WTC11 (cell line): ENCODE results near the gene KRTAP10-7. TPM values are rescaled to one million over a fixed set of nuclear protein-coding genes. Genes with fewer than 3 reads are reported as not detected.
"Not testable (repeated sequence)": the region's sequence is repeated elsewhere in the genome, so short reads cannot be mapped to it uniquely, and the experiment has no call there.

Source experiments
- ATAC-seq: fragments of 200-7000 bp; cut with Tn5 transposase; 2 replicates; pipeline ENCODE4 v1.10.0; 2021; ENCODE audit warnings: mild to moderate bottlenecking, moderate library complexity
- CTCF ChIA-PET: fragments of 300-600 bp; sonication (Branson Sonifier 250); formaldehyde crosslinking; loops from one replicate; lab custom pipeline; 2021; ENCODE audit warnings: antibody characterized with exemption; lab: Charles Lee
- POLR2A ChIA-PET: fragments of 350-600 bp; sonication (Branson Sonifier 250); formaldehyde crosslinking; loops from one replicate; lab custom pipeline; 2021; ENCODE audit warnings: antibody characterized with exemption; lab: Charles Lee
- DNase-seq: peaks from one replicate; pipeline ENCODE4 v3.0.0; 2021; ENCODE audit warnings: low spot score
- H3K27ac Mint-ChIP-seq: 2 replicates; pipeline ENCODE4 v1.8.0; 2021; ENCODE audit warnings: mixed read lengths
- H3K27me3 Mint-ChIP-seq: 2 replicates; pipeline ENCODE4 v1.8.0; 2021; ENCODE audit warnings: low read depth, mild to moderate bottlenecking, moderate library complexity, mixed read lengths
- H3K36me3 Mint-ChIP-seq: 2 replicates; pipeline ENCODE4 v1.8.0; 2021; ENCODE audit warnings: mixed read lengths
- H3K4me1 Mint-ChIP-seq: 2 replicates; pipeline ENCODE4 v1.8.0; 2022; ENCODE audit warnings: mixed read lengths
- H3K4me3 Mint-ChIP-seq: 2 replicates; pipeline ENCODE4 v1.8.0; 2021; ENCODE audit warnings: mild to moderate bottlenecking, moderate library complexity, mixed read lengths
- H3K9me3 Mint-ChIP-seq: 2 replicates; pipeline ENCODE4 v1.8.0; 2021; ENCODE audit warnings: mixed read lengths
- GRHL2 ChIP-seq: fragments of 250-450 bp; sonication (Bioruptor Pico); IDR thresholded peaks from 2 replicates; pipeline ENCODE4 v1.8.0; 2022; ENCODE audit warnings: mild to moderate bottlenecking, moderate library complexity; ENCODE audit not compliant: insufficient replicate concordance, severe bottlenecking
- HMGA2 ChIP-seq: fragments of 250-450 bp; sonication (Bioruptor Pico); IDR thresholded peaks from 2 replicates; pipeline ENCODE4 v1.4.0; 2021; ENCODE audit warnings: mild to moderate bottlenecking, moderate library complexity
- IRF2 ChIP-seq: sonication (generic); formaldehyde crosslinking; IDR thresholded peaks from 2 replicates; pipeline ENCODE4 v1.8.0; 2022; ENCODE audit warnings: low read depth, missing genetic modification reagents, borderline replicate concordance
- NFE2L1 ChIP-seq: sonication (generic); formaldehyde crosslinking; IDR thresholded peaks from 2 replicates; pipeline ENCODE4 v1.8.1; 2023; ENCODE audit warnings: missing genetic modification reagents
- NR1H2 ChIP-seq: sonication (generic); formaldehyde crosslinking; IDR thresholded peaks from 2 replicates; pipeline ENCODE4 v1.9.0; 2021; ENCODE audit warnings: mild to moderate bottlenecking, moderate library complexity, missing genetic modification reagents
- NR2C2 ChIP-seq: sonication (generic); formaldehyde crosslinking; IDR thresholded peaks from 2 replicates; pipeline ENCODE4 v1.8.0; 2022; ENCODE audit warnings: mild to moderate bottlenecking, missing genetic modification reagents
- NR3C1 ChIP-seq: sonication (generic); formaldehyde crosslinking; conservative IDR thresholded peaks from 2 replicates; pipeline ENCODE4 v1.8.1; 2023; ENCODE audit warnings: low read depth, mild to moderate bottlenecking, missing genetic modification reagents
- RORB ChIP-seq: fragments of 250-450 bp; sonication (Bioruptor Pico); IDR thresholded peaks from 2 replicates; pipeline ENCODE4 v1.9.0; 2021; ENCODE audit warnings: mild to moderate bottlenecking
- TCF7 ChIP-seq: sonication (generic); formaldehyde crosslinking; IDR thresholded peaks from 2 replicates; pipeline ENCODE4 v1.8.0; 2022; ENCODE audit warnings: mild to moderate bottlenecking, low read depth, missing genetic modification reagents, moderate library complexity
- TEAD4 ChIP-seq: sonication (generic); formaldehyde crosslinking; IDR thresholded peaks from 2 replicates; pipeline ENCODE4 v1.8.0; 2022; ENCODE audit warnings: mild to moderate bottlenecking, missing genetic modification reagents
- USF1 ChIP-seq: sonication (generic); formaldehyde crosslinking; IDR thresholded peaks from 2 replicates; pipeline ENCODE4 v1.8.0; 2022; ENCODE audit warnings: mild to moderate bottlenecking, missing genetic modification reagents
- ZNF232 ChIP-seq: sonication (generic); formaldehyde crosslinking; IDR thresholded peaks from 2 replicates; pipeline ENCODE4 v1.8.0; 2022; ENCODE audit warnings: mild to moderate bottlenecking, missing genetic modification reagents
- total RNA-seq: library from RNA; stranded (reverse); gene quantifications from 3 replicates; pipeline ENCODE4 v1.2.3, GENCODE V29; 2021
- TF ChIP-seq, protein P1 (sequence below): fragments of 250-450 bp; sonication (Bioruptor Pico); IDR thresholded peaks from 2 replicates; pipeline ENCODE4 v1.9.0; 2021; ENCODE audit warnings: mild to moderate bottlenecking
- TF ChIP-seq, protein P2 (sequence below): sonication (generic); formaldehyde crosslinking; IDR thresholded peaks from 2 replicates; pipeline ENCODE4 v1.8.1; 2023; ENCODE audit warnings: mild to moderate bottlenecking, missing genetic modification reagents
- TF ChIP-seq, protein P3 (sequence below): sonication (generic); formaldehyde crosslinking; IDR thresholded peaks from 2 replicates; pipeline ENCODE4 v1.8.1; 2022; ENCODE audit warnings: mild to moderate bottlenecking, moderate library complexity, missing genetic modification reagents

KRTAP10-7 gene
- total RNA-seq, 1 experiment from 2014 or later = not detected

DNA sequence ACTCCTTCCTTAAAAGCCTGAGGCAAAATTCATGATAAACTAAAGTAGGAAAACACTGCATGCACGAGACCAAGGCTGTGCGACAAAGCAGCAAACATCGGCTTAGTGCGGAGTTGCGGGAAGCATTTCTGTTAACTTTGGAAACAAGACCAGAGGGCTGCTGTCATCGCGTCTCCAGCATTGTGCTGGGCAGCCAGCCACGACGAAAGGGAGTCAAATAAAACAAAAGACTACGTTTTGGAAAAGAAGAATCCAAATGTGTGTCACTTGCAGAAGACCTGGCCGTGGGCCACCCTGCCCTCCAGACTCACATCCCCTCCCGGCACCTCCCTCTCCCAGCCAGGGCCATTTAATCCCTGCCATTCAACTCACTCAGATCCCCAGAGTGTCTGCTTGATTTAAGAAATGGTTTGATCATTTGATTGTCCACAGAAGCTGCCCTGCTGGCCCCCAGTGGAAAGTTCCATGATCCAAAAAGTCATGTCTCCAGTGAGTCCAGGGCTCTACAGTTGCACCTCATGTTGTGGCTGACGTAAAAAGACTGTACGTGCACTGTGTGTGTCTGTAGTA is 43.4 kb downstream of the KRTAP10-7 start:
- POLR2A ChIA-PET = no interaction called here
- CTCF ChIA-PET = no interaction called here
- no peak overlapping the region for H3K4me3 Mint-ChIP-seq

DNA sequence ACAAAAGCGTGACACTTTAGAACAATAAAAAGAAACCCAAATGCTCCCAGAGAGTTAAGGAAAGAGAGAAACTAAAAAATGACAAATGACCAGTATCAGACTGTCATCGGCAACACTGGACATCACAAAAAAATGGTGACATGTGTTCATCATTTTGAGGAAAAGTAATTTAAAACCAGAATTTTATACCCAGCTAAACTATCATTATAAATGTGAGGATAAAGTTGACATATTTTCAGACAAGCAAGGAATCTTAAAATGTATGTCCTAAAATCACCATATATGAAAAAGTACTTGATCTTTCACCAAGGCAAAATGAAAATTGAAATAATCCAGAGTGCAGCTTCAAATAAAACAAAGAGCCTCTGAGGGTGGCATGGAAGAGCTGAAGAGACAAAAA is 44.5 kb downstream of the KRTAP10-7 start:
- Mint-ChIP-seq H3K27ac (no peak overlapping the region), H3K36me3 (peaks cover 27% of the 10 kb centered on the region), H3K4me3 (no peak overlapping the region), H3K27me3 (peaks cover 8% of the 10 kb centered on the region; the same call in 1 of the 2 replicates), H3K4me1 (peaks cover 10% of the 10 kb centered on the region), H3K9me3 (peaks cover 38% of the 10 kb centered on the region)
- ATAC-seq (no peak), DNase-seq (no peak)
- TF ChIP-seq, protein P1, sequence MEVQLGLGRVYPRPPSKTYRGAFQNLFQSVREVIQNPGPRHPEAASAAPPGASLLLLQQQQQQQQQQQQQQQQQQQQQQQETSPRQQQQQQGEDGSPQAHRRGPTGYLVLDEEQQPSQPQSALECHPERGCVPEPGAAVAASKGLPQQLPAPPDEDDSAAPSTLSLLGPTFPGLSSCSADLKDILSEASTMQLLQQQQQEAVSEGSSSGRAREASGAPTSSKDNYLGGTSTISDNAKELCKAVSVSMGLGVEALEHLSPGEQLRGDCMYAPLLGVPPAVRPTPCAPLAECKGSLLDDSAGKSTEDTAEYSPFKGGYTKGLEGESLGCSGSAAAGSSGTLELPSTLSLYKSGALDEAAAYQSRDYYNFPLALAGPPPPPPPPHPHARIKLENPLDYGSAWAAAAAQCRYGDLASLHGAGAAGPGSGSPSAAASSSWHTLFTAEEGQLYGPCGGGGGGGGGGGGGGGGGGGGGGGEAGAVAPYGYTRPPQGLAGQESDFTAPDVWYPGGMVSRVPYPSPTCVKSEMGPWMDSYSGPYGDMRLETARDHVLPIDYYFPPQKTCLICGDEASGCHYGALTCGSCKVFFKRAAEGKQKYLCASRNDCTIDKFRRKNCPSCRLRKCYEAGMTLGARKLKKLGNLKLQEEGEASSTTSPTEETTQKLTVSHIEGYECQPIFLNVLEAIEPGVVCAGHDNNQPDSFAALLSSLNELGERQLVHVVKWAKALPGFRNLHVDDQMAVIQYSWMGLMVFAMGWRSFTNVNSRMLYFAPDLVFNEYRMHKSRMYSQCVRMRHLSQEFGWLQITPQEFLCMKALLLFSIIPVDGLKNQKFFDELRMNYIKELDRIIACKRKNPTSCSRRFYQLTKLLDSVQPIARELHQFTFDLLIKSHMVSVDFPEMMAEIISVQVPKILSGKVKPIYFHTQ = no peak
- no peak for TF ChIP-seq GRHL2 (CRISPR knock-in tag)
- TF ChIP-seq HMGA2 (CRISPR knock-in tag) = no peak
- TF ChIP-seq TEAD4 (CRISPR knock-in tag) = no peak
- TF ChIP-seq, protein P2, sequence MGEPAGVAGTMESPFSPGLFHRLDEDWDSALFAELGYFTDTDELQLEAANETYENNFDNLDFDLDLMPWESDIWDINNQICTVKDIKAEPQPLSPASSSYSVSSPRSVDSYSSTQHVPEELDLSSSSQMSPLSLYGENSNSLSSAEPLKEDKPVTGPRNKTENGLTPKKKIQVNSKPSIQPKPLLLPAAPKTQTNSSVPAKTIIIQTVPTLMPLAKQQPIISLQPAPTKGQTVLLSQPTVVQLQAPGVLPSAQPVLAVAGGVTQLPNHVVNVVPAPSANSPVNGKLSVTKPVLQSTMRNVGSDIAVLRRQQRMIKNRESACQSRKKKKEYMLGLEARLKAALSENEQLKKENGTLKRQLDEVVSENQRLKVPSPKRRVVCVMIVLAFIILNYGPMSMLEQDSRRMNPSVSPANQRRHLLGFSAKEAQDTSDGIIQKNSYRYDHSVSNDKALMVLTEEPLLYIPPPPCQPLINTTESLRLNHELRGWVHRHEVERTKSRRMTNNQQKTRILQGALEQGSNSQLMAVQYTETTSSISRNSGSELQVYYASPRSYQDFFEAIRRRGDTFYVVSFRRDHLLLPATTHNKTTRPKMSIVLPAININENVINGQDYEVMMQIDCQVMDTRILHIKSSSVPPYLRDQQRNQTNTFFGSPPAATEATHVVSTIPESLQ (CRISPR knock-in tag) = no peak
- TF ChIP-seq, protein P3, sequence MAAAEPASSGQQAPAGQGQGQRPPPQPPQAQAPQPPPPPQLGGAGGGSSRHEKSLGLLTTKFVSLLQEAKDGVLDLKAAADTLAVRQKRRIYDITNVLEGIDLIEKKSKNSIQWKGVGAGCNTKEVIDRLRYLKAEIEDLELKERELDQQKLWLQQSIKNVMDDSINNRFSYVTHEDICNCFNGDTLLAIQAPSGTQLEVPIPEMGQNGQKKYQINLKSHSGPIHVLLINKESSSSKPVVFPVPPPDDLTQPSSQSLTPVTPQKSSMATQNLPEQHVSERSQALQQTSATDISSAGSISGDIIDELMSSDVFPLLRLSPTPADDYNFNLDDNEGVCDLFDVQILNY (CRISPR knock-in tag) = no peak
- TF ChIP-seq USF1 (CRISPR knock-in tag) = no peak
- no peak for TF ChIP-seq ZNF232 (CRISPR knock-in tag)
- POLR2A ChIA-PET = no interaction called here
- CTCF ChIA-PET = interaction anchor here (0.6 kb wide), 1 partner anchor 149 kb away, joined by 3 read pairs; no protein-coding TSS in a partner anchor

More for the DNA sequence above, 43.4 kb downstream of the KRTAP10-7 start:
- Mint-ChIP-seq H3K27ac (no peak overlapping the region), H3K4me1 (peaks cover 10% of the 10 kb centered on the region), H3K27me3 (peaks cover 8% of the 10 kb centered on the region; the same call in 1 of the 2 replicates), H3K9me3 (peaks cover 40% of the 10 kb centered on the region), H3K36me3 (peaks cover 28% of the 10 kb centered on the region)
- ATAC-seq (no peak), DNase-seq (no peak)
- TF ChIP-seq NR3C1 (CRISPR knock-in tag) (no peak), RORB (CRISPR knock-in tag) (no peak), TCF7 (CRISPR knock-in tag) (no peak), NFE2L1 (CRISPR knock-in tag) (no peak), IRF2 (CRISPR knock-in tag) (no peak), NR1H2 (no peak), NR2C2 (no peak)

GRCh38 chr21:44646366-44647221 is 46.2 kb downstream of the KRTAP10-7 start, which contains the start of gene KRTAP10-11:
Gene KRTAP10-11, plus strand, starts transcription at chr21:44646414. Its CDS starts 45 bp downstream, at chr21:44646459.
- H3K4me1 Mint-ChIP-seq, DNase-seq, H3K4me3 Mint-ChIP-seq, H3K27ac Mint-ChIP-seq, H3K27me3 Mint-ChIP-seq, ATAC-seq: not testable (repeated sequence)
- ChIA-PET POLR2A (interaction anchor here (0.7 kb wide), 1 partner anchor 21 kb away, joined by 3 read pairs; no protein-coding TSS in a partner anchor), CTCF (interaction anchor here (0.6 to 2.0 kb wide), 4 partner anchors 19 to 157 kb away, joined by 3 to 4 read pairs (median 3); no protein-coding TSS in a partner anchor)
- Mint-ChIP-seq H3K9me3 (peaks cover 21% of the 10 kb centered on the region), H3K36me3 (peaks cover 16% of the 10 kb centered on the region)
